22Rv1 (cell line): ENCODE results near the gene UBR4.

Source experiments
- CTCF ChIP-seq: fragments of 450-650 bp; IDR thresholded peaks from 2 replicates; pipeline ENCODE4 v1.5.1; 2017; ENCODE audit warnings: mild to moderate bottlenecking
- ZFX ChIP-seq: fragments of 450-650 bp; IDR thresholded peaks from 2 replicates; pipeline ENCODE4 v1.6.1; 2017; ENCODE audit warnings: antibody characterized with exemption, borderline replicate concordance

GRCh38 chr1:19205845-19206244 is 4.2 kb downstream of the UBR4 start:
- no peak for TF ChIP-seq CTCF
- TF ChIP-seq ZFX = no peak
